GM10266 (cell line): ENCODE data around the gene CLEC9A.

Experiments used
- DNase-seq: peaks from one replicate; pipeline ENCODE4 v3.0.0; 2012; ENCODE audit errors: extremely low spot score
- TF ChIP-seq, protein P1 (sequence below): IDR thresholded peaks from 2 replicates; pipeline ENCODE4 v1.5.1; 2012; ENCODE audit warnings: mild to moderate bottlenecking, low read depth; ENCODE audit not compliant: control insufficient read depth, insufficient read depth; ENCODE audit errors: missing control alignments

The CLEC9A gene

GRCh38 chr12:10073261-10073660 lies 42.8 kb downstream of the CLEC9A start:
- no peak for DNase-seq
- TF ChIP-seq, protein P1, sequence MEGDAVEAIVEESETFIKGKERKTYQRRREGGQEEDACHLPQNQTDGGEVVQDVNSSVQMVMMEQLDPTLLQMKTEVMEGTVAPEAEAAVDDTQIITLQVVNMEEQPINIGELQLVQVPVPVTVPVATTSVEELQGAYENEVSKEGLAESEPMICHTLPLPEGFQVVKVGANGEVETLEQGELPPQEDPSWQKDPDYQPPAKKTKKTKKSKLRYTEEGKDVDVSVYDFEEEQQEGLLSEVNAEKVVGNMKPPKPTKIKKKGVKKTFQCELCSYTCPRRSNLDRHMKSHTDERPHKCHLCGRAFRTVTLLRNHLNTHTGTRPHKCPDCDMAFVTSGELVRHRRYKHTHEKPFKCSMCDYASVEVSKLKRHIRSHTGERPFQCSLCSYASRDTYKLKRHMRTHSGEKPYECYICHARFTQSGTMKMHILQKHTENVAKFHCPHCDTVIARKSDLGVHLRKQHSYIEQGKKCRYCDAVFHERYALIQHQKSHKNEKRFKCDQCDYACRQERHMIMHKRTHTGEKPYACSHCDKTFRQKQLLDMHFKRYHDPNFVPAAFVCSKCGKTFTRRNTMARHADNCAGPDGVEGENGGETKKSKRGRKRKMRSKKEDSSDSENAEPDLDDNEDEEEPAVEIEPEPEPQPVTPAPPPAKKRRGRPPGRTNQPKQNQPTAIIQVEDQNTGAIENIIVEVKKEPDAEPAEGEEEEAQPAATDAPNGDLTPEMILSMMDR = no peak

DNA sequence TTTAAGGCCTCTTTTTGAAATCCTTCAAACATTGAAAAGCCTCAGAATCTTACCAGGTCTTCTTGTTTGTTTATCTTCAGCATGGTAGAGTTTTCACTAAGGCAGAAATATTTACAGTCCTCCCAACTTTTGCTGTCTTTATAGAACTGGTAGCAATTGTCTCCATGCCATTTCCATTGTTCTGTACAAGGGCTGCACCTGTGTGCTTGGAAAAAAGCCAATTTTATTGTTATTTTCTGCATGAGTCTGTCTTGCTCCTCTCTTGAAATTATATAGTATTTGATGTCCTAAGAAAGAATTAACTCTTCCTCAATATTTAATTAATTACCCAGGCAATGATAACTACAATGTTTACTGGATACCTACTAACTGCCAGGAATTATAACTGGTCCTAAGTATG lies 45.0 kb downstream of the CLEC9A start:
- DNase-seq = no peak
- TF ChIP-seq, protein P1 = no peak

GRCh38 chr12:10082117-10082874 lies 51.8 kb downstream of the CLEC9A start:
- DNase-seq = no peak
- TF ChIP-seq, protein P1 = no peak

DNA sequence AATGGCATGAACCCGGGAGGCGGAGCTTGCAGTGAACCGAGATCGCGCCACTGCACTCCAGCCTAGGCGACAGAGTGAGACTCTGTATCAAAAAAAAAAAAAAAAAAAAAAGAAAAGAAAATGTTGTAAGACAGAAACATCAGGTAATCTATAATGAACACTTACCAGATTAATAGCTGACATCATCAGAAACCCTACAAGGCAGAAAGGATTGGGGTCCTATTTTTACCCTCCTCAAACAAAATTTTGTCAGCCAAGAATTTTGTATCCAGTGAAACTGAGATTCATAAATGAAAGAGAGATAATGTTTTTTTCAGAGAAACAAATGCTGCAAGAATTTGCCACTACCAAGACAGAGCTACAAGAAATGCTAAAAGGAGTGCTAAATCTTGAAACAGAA lies 54.3 kb downstream of the CLEC9A start:
- TF ChIP-seq, protein P1 = no peak
- no peak for DNase-seq

DNA sequence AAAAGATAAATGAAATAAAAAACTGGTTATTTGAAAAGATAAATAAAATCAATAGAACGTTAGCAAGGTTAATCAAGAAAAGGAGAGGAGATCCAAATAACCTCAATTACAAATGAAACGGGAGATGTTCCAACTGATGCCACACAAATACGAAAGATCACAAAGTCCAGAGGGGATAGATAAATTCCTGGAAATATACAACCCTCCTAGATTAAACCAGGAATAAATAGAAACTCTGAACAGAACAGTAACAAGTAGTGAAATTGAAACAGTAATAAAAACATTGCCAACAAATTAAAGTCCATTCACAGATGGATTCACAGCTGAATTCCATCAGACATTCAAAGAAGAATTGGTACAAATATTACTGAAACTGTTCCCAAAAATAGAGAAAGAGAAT lies 55.9 kb downstream of the CLEC9A start:
- DNase-seq = no peak
- TF ChIP-seq, protein P1 = no peak

DNA sequence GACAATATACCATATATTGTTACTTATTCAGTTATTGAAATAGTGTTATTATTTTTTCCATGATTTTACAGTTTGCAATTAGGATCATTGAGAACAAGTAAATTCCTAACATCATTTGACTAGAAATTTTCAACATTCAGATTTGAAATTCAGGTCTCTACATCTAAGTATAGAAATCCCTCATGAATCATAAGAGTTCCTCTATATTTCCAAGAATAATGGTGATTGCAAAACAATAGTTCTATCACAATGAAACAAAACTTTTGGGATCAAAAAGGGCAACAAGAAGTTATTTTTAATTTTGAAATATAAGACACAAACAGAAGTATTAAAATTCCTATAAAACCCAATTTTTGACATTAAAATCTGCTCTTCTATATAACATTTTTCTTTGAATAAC lies 57.5 kb downstream of the CLEC9A start:
- TF ChIP-seq, protein P1 = no peak
- no peak for DNase-seq
